HG02981 (cell line): Measurements from ENCODE around the gene CEBPA.
"Not testable (repeated sequence)": the region's sequence is repeated elsewhere in the genome, so short reads cannot be mapped to it uniquely, and the experiment has no call there.

Source experiments
- ATAC-seq: cut with Tn5 transposase; IDR thresholded peaks from one replicate; pipeline ENCODE4 v1.9.1; 2021; ENCODE audit warnings: mild to moderate bottlenecking, moderate library complexity; ENCODE audit not compliant: unreplicated experiment

The CEBPA gene

GRCh38 chr19:33301144-33301899 is 1.0 kb downstream of the CEBPA start:
- no peak for ATAC-seq

- ATAC-seq = no peak
Observed at GRCh38 chr19:33300894-33301143, 1.5 kb downstream of the CEBPA start.

GRCh38 chr19:33300009-33300893 is 2.1 kb downstream of the CEBPA start:
- ATAC-seq = no peak

- no peak for ATAC-seq
Observed at GRCh38 chr19:33299051-33299688, 3.2 kb downstream of the CEBPA start.

- no peak for ATAC-seq
Observed at GRCh38 chr19:33298146-33298911, 4.0 kb downstream of the CEBPA start.

- ATAC-seq = no peak
Observed at GRCh38 chr19:33297401-33298145, 4.8 kb downstream of the CEBPA start.

- no peak for ATAC-seq
Observed at GRCh38 chr19:33296488-33296971, 5.8 kb downstream of the CEBPA start.

- ATAC-seq = no peak
Observed at GRCh38 chr19:33295621-33296487, 6.5 kb downstream of the CEBPA start.

- not testable (repeated sequence) for ATAC-seq
Observed at GRCh38 chr19:33295046-33295445, 7.3 kb downstream of the CEBPA start.

- no peak for ATAC-seq
Observed at GRCh38 chr19:33294058-33294798, 8.1 kb downstream of the CEBPA start.

GRCh38 chr19:33293255-33294057 is 8.9 kb downstream of the CEBPA start:
- ATAC-seq = no peak

GRCh38 chr19:33292595-33293254 is 9.6 kb downstream of the CEBPA start:
- ATAC-seq = no peak

GRCh38 chr19:33291623-33292534 is 10.5 kb downstream of the CEBPA start:
- no peak for ATAC-seq

GRCh38 chr19:33290956-33291622 is 11.2 kb downstream of the CEBPA start:
- ATAC-seq = no peak

- ATAC-seq = no peak
Observed at GRCh38 chr19:33290082-33290815, 12.1 kb downstream of the CEBPA start.
